CD4-positive, alpha-beta T cell (primary cell): ENCODE results near the gene VWA8. TPM values are rescaled to one million over a fixed set of nuclear protein-coding genes. Genes with fewer than 3 reads are reported as not detected.

Experiments
- ATAC-seq: fragments of 200-7000 bp; cut with Tn5 transposase; one replicate; pipeline ENCODE4 v1.10.0; 2022; ENCODE audit warnings: mild to moderate bottlenecking; ENCODE audit not compliant: poor library complexity
- CTCF ChIA-PET: fragments of 350-600 bp; sonication (Branson Sonifier 250); formaldehyde crosslinking; loops from one replicate; lab custom pipeline; 2021; ENCODE audit warnings: antibody characterized with exemption, inconsistent platforms; lab: Charles Lee
- POLR2A ChIA-PET: fragments of 350-600 bp; sonication (Branson Sonifier 250); formaldehyde crosslinking; loops from one replicate; lab custom pipeline; 2021; ENCODE audit warnings: antibody characterized with exemption, inconsistent platforms; lab: Charles Lee
- DNase-seq, 14 experiments: peaks; one replicate each; pipeline ENCODE4 v3.0.0-alpha.2; 2013 to 2020; ENCODE audit warnings: mixed read lengths in 2 of 14
- H3K27ac ChIP-seq, 2 donors: one replicate each; pipeline versions ENCODE4 v1.5.1 to v1.7.0; 2013; ENCODE audit warnings: low read length in 2 of 2, low read depth in 1 of 2, mild to moderate bottlenecking in 1 of 2
- H3K27me3 ChIP-seq, 2 experiments: 1 replicate in 1 of 2; 2 replicates in 1 of 2; pipeline versions ENCODE4 v1.6.1 to v1.7.0; 2013; ENCODE audit warnings: low read length in 2 of 2, control low read depth in 1 of 2, mild to moderate bottlenecking in 1 of 2, moderate library complexity in 1 of 2; ENCODE audit not compliant: insufficient read depth in 2 of 2, control insufficient read depth in 1 of 2
- H3K36me3 ChIP-seq: one replicate; pipeline ENCODE4 v1.6.1; 2013; ENCODE audit warnings: low read length, control low read depth; ENCODE audit not compliant: insufficient read depth
- H3K4me1 ChIP-seq: one replicate; pipeline ENCODE4 v1.6.1; 2013; ENCODE audit warnings: low read length, control low read depth; ENCODE audit not compliant: insufficient read depth
- H3K4me3 ChIP-seq: one replicate; pipeline ENCODE4 v1.5.1; 2013; ENCODE audit warnings: mild to moderate bottlenecking, low read length, moderate library complexity
- H3K9me3 ChIP-seq, 2 experiments: 1 replicate in 1 of 2; 2 replicates in 1 of 2; pipeline versions ENCODE4 v1.6.1 to v1.7.0; 2013; ENCODE audit warnings: low read length in 2 of 2, mild to moderate bottlenecking in 2 of 2, control low read depth in 1 of 2, moderate library complexity in 1 of 2; ENCODE audit not compliant: control insufficient read depth in 1 of 2, insufficient read depth in 1 of 2
- H3K27ac Mint-ChIP-seq: one replicate; pipeline ENCODE4 v1.8.0; 2020; ENCODE audit warnings: mixed read lengths
- H3K27me3 Mint-ChIP-seq: one replicate; pipeline ENCODE4 v1.8.0; 2021; ENCODE audit warnings: mixed read lengths
- H3K36me3 Mint-ChIP-seq: one replicate; pipeline ENCODE4 v1.8.0; 2021; ENCODE audit warnings: low read depth, mixed read lengths
- H3K4me1 Mint-ChIP-seq: one replicate; pipeline ENCODE4 v1.8.0; 2021; ENCODE audit warnings: low read depth, mixed read lengths
- H3K4me3 Mint-ChIP-seq: one replicate; pipeline ENCODE4 v1.8.0; 2020; ENCODE audit warnings: mild to moderate bottlenecking, mixed read lengths
- H3K9me3 Mint-ChIP-seq: one replicate; pipeline ENCODE4 v1.8.0; 2020; ENCODE audit warnings: mixed read lengths
- CTCF ChIP-seq: fragments of 200-600 bp; IDR thresholded peaks from one replicate; pipeline ENCODE4 v1.8.0; 2022; ENCODE audit warnings: antibody characterized with exemption, mild to moderate bottlenecking
- intact Hi-C, 2 experiments: fragments of 100-400 bp; cut with DNase I in 1 of 2; cut with micrococcal nuclease in 1 of 2; formaldehyde crosslinking; loops; one replicate each; pipeline versions ENCODE4 v1.15.1 to v1.9.0; 2023 to 2025; cut with DNase I, micrococcal nuclease
- microRNA-seq: library from miRNA; unstranded; fragments of <30 nt; microRNA quantifications from one replicate; pipeline ENCODE4 v1.2.0, GENCODE V29; 2021; ENCODE audit warnings: borderline microRNAs expressed, borderline replicate concordance
- total RNA-seq, 174 experiments: library from RNA in 2 of 174; stranded (reverse) in 2 of 174; gene quantifications; one replicate each; pipeline ENCODE4 v1.2.3 and lab custom pipeline; 2021 to 2026

VWA8 gene
- total RNA-seq, 2 experiments from 2014 or later: 18.7 to 19.0 TPM

GRCh38 chr13:41528021-41528420 lies 432.9 kb downstream of the VWA8 start:
- Histone ChIP-seq H3K4me1 (no peaks in the 10 kb centered on the region), H3K9me3 (no peaks in the 10 kb centered on the region), H3K36me3 (no peaks in the 10 kb centered on the region), H3K27me3 (no peaks in the 10 kb centered on the region), H3K4me3 (no peak overlapping the region), H3K27ac (no peak overlapping the region)
- no peak for DNase-seq
- POLR2A ChIA-PET: no interaction called here
- intact Hi-C loops: loop anchor here in 1 of 2 experiments (5.0 kb wide), 1 partner anchor 39 kb away; no protein-coding TSS in a partner anchor
- Mint-ChIP-seq H3K27me3 (no peaks in the 10 kb centered on the region), H3K36me3 (no peaks in the 10 kb centered on the region), H3K9me3 (no peaks in the 10 kb centered on the region), H3K27ac (no peak overlapping the region), H3K4me1 (no peaks in the 10 kb centered on the region), H3K4me3 (no peak overlapping the region)
- TF ChIP-seq CTCF: no peak
- CTCF ChIA-PET: no interaction called here
- no peak for ATAC-seq

GRCh38 chr13:41520660-41521630 lies 440.0 kb downstream of the VWA8 start:
- Mint-ChIP-seq H3K36me3 (no peaks in the 10 kb centered on the region), H3K9me3 (no peaks in the 10 kb centered on the region), H3K27ac (no peak overlapping the region), H3K27me3 (no peaks in the 10 kb centered on the region), H3K4me1 (no peaks in the 10 kb centered on the region), H3K4me3 (no peak overlapping the region)
- Histone ChIP-seq H3K27ac (no peak overlapping the region), H3K27me3 (no peaks in the 10 kb centered on the region), H3K4me3 (no peak overlapping the region), H3K4me1 (no peaks in the 10 kb centered on the region), H3K36me3 (no peaks in the 10 kb centered on the region), H3K9me3 (no peaks in the 10 kb centered on the region)
- ATAC-seq: no peak
- DNase-seq: no peak
- CTCF ChIA-PET: no interaction called here
- POLR2A ChIA-PET: no interaction called here
- TF ChIP-seq CTCF: no peak
- intact Hi-C loops: no loop called here

DNA sequence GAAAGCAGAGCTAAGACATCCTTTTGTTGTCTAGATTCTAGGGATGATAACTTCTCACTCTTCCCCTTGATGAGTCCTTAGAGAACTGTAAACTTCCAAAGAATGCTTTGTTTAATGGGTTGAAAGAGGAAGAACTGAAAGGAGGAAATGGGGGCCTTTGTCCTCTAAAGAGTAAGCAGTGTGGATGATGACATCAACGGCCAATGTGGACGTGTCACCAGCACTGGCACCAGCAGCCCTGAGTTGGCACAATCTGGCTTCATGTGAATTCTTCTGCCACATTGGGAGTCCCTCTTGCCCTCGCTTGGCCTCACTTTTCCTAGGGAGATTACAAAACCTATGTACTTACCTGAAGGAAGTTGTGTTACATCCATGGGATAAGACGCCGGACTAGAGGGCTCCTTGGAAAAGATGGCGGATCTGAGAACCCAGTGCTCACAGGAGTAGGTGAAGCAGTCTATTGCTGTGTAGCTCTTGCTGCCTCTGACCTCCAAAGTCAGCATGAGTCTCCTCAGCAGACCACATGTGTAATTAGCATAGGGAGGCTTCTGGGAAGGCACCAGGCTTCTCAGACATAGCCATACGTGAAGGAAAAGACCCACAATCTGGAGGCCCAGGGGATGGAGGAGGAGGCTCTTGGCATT lies 440.8 kb downstream of the VWA8 start:
- H3K9me3 ChIP-seq: no peaks in the 10 kb centered on the region
- DNase-seq (peak in 2 of 14 experiments; percentile 44 to 47), ATAC-seq (no peak)
- no peaks in the 10 kb centered on the region for H3K27me3 ChIP-seq
- ChIA-PET POLR2A (no interaction called here), CTCF (no interaction called here)
- intact Hi-C loops: no loop called here
- Mint-ChIP-seq H3K27ac (no peak overlapping the region), H3K27me3 (no peaks in the 10 kb centered on the region), H3K36me3 (no peaks in the 10 kb centered on the region), H3K9me3 (no peaks in the 10 kb centered on the region), H3K4me1 (no peaks in the 10 kb centered on the region), H3K4me3 (no peak overlapping the region)
- H3K36me3 ChIP-seq: no peaks in the 10 kb centered on the region
- H3K4me1 ChIP-seq: no peaks in the 10 kb centered on the region
- H3K27ac ChIP-seq: no peak overlapping the region
- H3K4me3 ChIP-seq: no peak overlapping the region
- TF ChIP-seq CTCF: no peak

Small RNAs within 50 kb of the gene (microRNA-seq; reads per million reads assigned to microRNA genes)
- not detected for gene MIR5006

Other genes starting within 250 kb of the VWA8 start
- 1 to 10 TPM; 6.0 TPM for gene DGKH, start 87.5 kb upstream of the VWA8 start, total RNA-seq